GM20000 (cell line): ENCODE data around the gene OLFML2B.

Source experiments
- DNase-seq: peaks from one replicate; pipeline ENCODE4 v3.0.0; 2012; ENCODE audit warnings: low spot score
- CTCF ChIP-seq: IDR thresholded peaks from 2 replicates; pipeline ENCODE4 v1.5.1; 2012; ENCODE audit warnings: mild to moderate bottlenecking, control low read depth; ENCODE audit errors: extremely low read depth, missing control alignments

Gene OLFML2B

GRCh38 chr1:161988413-161988812 is 35.3 kb downstream of the OLFML2B start:
- no peak for DNase-seq
- no peak for TF ChIP-seq CTCF

GRCh38 chr1:161987872-161988271 is 35.8 kb downstream of the OLFML2B start:
- no peak for DNase-seq
- no peak for TF ChIP-seq CTCF

- no peak for TF ChIP-seq CTCF
- DNase-seq, result no peak
Observed at GRCh38 chr1:161987303-161987702, 36.4 kb downstream of the OLFML2B start.

GRCh38 chr1:161986328-161986727 is 37.3 kb downstream of the OLFML2B start:
- DNase-seq, result no peak
- no peak for TF ChIP-seq CTCF

- TF ChIP-seq CTCF, result no peak
- DNase-seq, result no peak
Observed at GRCh38 chr1:161985301-161985822, 38.3 kb downstream of the OLFML2B start.

- TF ChIP-seq CTCF, result no peak
Observed at GRCh38 chr1:161983725-161984124, 39.9 kb downstream of the OLFML2B start.

GRCh38 chr1:161982917-161983316 is 40.8 kb downstream of the OLFML2B start:
- no peak for TF ChIP-seq CTCF
- no peak for DNase-seq

More at GRCh38 chr1:161983725-161984124, 39.9 kb downstream of the OLFML2B start:
- no peak for DNase-seq
